T47D (cell line): Measurements from ENCODE around the gene CCDC197.

Source experiments
- DNase-seq, 2 experiments: peaks; one replicate each; pipeline versions ENCODE4 v3.0.0 to v3.0.0-alpha.2; 2011 to 2012; ENCODE audit warnings: low read depth in 1 of 2, low spot score in 1 of 2
- JUND ChIP-seq: IDR thresholded peaks from 2 replicates; pipeline ENCODE4 v1.6.1; 2012; ENCODE audit warnings: low read depth
- in situ Hi-C: cut with HindIII; loops from 2 replicates; pipeline ENCODE4 v1.10.0; 2016; ENCODE audit warnings: low sequenced_read_pairs, low pct_unique_long_range_greater_than_20kb

CCDC197 gene

DNA sequence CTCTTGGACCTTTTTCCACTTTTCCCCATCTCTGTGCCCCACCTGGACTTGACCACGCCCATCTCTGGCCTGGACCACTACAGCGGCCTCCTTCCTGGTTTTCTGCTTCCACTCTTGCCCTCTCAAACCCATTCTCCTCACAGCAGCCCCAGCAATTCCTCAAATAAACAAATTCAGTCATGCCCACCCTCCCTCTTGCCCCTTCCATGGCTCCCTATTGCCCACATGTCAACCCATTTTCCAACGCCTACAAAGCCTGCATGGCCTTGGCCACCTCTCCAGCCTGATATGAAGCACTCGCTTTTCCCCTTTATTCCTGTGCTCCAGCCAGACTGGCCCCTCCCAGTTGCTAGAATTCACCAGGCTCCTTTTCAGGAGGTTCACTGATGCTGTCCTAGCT, 23.2 kb downstream of the CCDC197 start:
- no peak for DNase-seq
- TF ChIP-seq JUND, result no peak
- in situ Hi-C loops, result no loop called here

DNA sequence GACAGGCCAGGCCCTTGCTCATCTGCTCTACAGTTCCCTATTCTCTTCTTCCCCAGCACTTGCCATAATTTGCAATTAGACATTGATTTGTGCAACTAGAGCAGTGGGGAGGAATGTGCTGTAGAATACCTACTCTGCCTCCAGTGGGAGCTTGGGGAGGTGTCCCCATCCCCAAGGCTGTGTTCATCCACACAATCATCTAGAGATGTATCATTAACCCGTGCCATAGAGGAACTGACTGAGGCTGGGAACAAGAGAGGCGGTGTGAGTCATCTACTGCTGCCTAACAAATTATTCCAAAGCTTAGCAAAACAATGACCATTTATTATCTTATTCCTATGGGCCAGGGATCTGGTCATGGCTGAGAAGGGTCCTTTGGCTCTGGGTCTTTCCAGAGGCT, 23.9 kb downstream of the CCDC197 start:
- DNase-seq, result no peak
- TF ChIP-seq JUND, result no peak
- in situ Hi-C loops, result no loop called here

DNA sequence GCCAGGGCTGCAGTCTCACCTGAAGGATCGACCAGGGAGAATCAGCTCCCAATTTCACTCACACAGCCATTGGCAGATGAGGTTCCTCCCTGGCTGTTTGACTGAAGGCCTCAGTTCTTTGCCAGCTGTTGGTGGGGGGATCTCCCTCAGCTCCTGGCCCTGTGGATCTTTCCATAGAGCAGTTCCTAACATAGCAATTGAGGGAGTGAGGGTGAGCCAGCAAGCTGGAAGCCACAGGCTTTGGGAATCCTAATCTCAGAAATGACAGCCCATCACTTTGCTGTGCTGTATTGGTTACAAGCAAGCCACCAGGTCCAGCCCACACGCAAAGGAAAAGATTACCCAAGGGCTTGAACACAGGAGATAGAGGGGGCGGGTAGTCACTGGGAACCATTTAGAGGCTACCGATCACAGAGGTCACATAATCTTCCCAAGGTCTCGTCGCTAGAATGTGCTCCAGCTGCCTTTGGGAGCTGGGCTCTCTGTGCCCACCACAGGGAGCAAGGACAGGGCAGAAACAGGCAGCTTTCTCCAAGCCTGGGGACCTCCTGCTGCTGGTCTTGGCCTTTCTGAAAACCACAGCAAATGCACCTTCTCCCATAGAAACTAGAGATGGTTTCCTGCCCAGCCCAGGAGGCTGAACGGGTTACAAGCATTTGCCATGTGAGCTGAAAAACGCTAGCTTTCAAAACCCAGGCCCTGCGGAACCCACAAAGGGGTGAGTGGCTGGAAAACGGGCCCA, 24.5 kb downstream of the CCDC197 start:
- TF ChIP-seq JUND, result no peak
- in situ Hi-C loops, result no loop called here
- no peak for DNase-seq

DNA sequence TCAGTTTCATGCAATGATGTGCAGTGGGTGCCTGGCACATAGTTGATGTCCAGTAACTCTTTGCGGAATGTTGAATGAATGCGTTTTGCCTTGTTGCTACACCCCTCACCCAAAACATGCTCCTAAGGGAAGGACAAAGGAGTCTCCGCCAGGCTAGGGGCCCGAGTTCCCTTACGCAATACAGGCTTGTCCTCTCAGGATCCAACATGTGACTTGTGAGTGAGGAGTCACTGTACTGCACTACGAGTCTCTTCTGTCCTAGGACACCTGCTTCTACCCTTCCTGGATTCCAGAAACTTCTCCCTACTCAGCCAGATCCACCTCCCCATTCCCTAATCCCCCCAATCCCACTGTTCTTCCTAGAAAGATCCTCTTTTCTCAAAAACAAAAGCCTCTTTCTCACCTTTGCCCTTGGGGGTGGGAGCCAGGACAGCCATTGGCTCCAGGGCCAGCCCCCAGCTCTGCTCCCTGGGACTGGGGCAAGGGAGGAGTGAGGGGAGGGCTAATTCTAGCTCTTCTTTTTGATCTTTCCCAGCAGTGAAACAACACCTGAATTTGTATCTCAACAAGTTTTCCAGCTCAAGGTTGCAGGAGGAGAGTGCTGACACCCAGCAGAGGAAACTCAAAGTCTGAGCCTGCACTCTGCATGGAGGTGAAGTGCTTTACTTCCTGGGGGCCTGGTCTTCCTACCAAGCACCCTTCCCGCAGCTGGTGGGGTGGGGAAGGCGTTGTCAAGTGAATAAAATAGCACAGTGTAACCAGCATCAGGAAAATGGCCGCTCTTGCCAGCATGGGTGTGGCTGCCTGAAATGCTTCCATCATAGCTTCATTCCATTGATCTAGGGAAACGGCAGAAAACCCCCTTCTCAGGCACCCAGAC, 25.7 kb downstream of the CCDC197 start:
- no peak for DNase-seq
- TF ChIP-seq JUND, result no peak
- in situ Hi-C loops, result no loop called here

DNA sequence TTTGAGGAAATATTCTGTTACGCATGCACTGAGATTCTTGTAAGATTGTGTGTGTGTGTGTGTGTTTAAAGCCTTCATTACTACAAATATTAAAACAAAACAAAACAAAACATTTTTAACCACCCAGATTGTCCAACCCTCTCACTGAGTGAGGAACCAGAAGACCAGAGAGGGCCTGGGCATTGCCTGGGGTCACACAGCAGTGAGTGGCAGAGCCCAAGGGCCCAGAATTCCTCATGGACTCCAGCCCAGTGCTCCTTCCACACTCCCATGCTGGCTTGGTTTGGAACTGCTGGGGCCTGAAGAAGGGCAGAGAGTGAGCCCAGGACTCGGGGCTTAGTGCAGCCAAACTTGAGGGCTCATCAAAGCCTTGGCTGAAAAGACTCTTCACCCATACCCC, 27.4 kb downstream of the CCDC197 start:
- no peak for TF ChIP-seq JUND
- in situ Hi-C loops, result no loop called here
- DNase-seq, result no peak

DNA sequence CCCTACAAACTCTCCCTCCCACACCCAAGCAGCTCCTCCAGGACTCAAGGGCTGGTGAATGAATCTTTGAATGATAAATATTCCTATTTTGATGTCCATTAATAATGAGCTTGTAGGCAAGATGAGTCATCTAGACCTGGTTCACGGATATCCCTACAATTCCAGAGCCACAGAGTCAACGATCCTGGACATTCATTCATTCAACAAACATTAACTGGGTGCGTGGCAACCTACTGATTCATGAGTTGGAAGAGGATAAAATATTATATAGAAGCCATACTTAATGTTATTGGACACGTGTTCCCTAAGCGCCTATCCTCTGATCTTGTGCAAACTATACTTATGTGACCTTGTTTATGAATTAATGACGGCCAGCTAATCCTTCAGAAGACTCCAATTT, 28.6 kb downstream of the CCDC197 start:
- in situ Hi-C loops, result no loop called here
- TF ChIP-seq JUND, result no peak
- DNase-seq, result no peak

DNA sequence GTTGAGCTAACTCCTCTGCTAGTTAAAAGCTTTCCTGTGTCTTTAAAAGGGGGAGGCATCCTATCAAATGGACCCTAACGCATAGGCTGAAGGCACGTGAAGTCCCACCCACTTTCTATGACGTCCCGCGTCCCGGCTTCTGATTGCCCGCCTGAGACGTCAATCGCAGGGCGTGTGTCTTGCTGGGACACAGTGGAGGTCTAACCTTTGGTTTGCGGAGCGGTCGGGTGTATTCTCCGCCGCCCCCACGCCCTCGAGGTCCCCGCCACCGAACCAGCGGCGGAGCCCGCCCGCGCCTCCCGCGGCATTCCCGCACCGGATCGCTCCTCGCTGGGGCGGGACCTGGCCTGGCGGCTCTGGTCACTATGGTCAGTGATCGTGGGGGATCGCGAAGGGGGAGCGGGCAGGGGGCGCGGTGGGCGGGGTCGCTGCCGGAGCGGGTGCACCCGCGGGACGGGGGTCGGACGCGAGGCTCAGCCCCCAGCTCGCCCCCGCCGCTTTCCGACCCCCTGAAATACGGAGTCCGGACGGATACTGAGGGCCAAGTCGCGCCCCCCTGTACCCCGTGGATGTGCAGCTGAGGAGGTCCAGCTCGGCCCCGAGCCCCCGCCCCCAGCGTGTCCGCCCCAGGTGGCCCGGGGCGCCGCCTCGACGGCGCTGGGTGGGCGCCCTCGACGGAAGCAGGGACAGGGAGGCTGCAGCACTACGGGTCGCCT, 29.2 kb downstream of the CCDC197 start, which contains the start of gene OTUB2:
OTUB2 (plus strand) TSS at position 168 of the 716 bp plus-strand sequence; CDS start at position 366, 198 bp downstream.
- in situ Hi-C loops, result no loop called here
- no peak for TF ChIP-seq JUND
- DNase-seq, result peak; percentile 100

DNA sequence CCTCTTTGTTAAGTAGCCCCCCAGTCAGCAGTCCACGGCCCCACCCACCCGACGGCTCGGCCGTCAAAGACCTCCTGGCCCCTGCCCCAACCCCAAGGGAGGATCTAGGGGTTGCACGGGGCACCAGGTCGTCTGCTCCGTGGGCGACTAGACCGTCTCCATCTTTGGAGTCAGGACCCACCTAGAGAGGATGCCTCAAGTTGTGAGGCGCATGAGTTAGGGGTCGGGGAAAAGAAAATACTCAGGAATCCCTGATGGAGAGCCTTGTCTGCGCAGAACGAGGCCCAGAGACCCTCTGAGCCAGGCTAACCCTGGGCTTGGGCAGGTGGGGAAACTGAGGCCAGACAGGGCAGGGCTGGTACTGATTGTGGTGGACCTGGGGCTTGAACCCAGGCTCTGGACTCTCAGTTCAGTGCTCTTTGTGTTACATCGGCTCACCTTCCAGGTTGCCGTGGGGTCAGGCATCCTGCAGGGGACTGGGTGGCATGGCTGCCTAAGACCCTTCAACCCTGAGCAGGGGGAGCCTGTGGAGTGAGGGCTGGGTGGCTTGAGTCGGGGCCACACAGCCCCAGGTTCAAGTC, 29.9 kb downstream of the CCDC197 start:
- in situ Hi-C loops, result no loop called here
- DNase-seq, result no peak
- no peak for TF ChIP-seq JUND

DNA sequence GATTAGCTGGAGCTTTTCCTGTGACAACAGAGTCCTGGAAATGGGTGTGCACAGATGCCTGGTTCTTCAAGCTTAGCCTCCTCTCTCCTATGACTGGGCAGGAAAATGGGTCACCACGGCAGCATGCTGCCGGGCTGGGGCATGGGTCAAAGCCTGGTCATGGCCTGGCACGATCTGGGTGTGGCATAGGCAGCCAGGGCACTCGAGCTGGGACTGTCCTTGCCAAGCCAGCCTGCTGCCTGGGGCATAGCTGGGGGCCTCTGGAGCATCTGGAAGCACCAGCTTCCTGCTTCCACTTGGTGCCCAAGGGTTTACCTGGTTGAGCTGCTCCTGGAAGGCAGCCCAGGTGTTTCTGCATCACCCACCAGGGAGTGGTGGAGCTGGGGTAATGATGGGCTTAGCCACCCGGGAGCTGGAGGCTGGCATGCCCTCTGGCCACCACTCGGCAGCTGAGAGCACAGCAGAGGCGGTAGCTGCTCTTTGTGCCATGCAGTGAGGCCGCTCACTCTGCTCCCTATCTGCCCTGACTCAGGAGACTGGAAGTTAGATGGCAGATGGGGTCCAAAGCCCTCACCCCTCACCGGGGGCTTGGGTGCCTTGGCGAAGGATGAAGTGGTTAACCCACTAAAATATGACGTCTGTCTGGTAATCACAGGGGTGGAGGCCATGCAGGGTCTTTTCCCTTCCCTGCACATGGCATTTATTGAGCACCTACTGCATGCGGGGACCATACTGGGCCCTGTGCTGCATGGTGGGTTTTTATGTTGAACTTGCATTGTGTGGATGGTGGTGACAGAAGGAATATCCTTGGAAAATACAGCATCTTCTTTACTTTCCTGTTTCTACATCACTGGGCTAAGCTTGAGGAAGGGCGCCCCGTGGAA, 30.7 kb downstream of the CCDC197 start:
- peak in 1 of 2 experiments; percentile 25 for DNase-seq
- no peak for TF ChIP-seq JUND
- in situ Hi-C loops, result no loop called here

DNA sequence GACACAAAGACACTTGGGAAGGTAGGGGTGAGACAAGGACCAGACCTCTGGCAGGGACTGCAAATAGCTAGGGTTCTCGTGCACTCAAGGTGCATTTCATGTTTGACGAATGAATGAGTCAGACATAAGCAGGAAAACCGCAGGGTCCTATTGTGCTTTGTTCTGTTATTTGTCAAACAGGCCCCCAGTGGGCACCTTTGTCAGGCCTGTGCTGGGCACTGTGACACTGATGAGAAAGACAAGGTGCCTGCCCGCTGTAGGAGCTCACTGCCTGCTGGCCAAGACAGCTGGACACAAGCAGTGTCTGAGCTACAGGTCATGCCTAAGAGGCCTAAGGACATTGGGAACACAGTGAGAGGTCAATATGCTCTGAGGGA, 31.3 kb downstream of the CCDC197 start:
- TF ChIP-seq JUND, result no peak
- in situ Hi-C loops, result no loop called here
- peak in 1 of 2 experiments; percentile 72 for DNase-seq

DNA sequence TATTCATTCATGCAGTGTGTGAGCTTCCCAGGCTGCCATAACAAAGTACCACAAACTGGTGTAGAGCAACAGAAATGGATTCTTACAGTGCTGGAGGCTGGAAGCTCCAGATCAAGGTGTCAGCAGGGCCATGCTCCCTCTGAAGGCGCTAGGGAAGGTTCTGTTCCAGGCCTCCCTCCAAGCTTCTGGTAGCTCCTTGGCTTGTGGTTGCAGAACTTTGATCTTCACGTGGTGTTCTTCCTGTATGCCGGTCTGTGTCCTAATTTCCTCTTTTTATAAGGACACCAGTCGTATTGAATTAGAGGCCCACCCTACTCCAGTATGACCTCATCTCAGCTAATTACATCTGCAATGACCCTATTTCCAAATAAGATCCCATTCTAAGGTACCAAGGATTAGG, 32.2 kb downstream of the CCDC197 start:
- in situ Hi-C loops, result no loop called here
- no peak for DNase-seq
- no peak for TF ChIP-seq JUND

DNA sequence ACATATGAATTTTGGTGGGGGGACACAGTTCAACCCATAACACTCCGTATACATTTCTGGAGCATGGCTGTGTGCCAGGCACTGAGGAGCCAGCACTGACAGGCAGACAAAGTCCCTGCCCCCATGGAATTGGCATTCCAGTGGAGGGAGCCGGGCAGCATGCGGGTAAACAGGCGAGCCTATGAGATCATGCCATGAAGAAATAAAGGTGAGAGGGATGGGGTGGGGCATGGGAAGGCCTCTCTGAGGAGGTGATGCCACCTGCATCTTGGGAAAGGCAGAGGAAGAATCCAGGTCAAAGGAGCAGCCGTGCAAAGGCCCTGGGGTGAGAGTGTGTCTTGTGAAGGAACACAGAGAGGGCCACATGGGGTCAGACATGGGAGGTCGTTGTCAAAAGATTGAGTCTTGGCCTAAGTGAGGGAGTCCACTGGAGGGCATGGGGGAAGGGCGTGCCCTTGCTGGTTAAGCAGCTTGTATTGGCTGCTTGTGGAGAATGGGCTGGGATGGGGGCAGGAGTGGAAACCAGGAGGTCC, 32.6 kb downstream of the CCDC197 start:
- in situ Hi-C loops, result no loop called here
- DNase-seq, result no peak
- no peak for TF ChIP-seq JUND
